CD4-positive, alpha-beta T cell (primary cell): ENCODE measurements around the gene SLC11A1. TPM values are rescaled to one million over a fixed set of nuclear protein-coding genes. Genes with fewer than 3 reads are reported as not detected.

Source experiments
- ATAC-seq: fragments of 200-7000 bp; cut with Tn5 transposase; one replicate; pipeline ENCODE4 v1.10.0; 2022; ENCODE audit warnings: mild to moderate bottlenecking; ENCODE audit not compliant: poor library complexity
- CTCF ChIA-PET: fragments of 350-600 bp; sonication (Branson Sonifier 250); formaldehyde crosslinking; loops from one replicate; lab custom pipeline; 2021; ENCODE audit warnings: antibody characterized with exemption, inconsistent platforms; lab: Charles Lee
- POLR2A ChIA-PET: fragments of 350-600 bp; sonication (Branson Sonifier 250); formaldehyde crosslinking; loops from one replicate; lab custom pipeline; 2021; ENCODE audit warnings: antibody characterized with exemption, inconsistent platforms; lab: Charles Lee
- DNase-seq, 14 experiments: peaks; one replicate each; pipeline ENCODE4 v3.0.0-alpha.2; 2013 to 2020; ENCODE audit warnings: mixed read lengths in 2 of 14
- H3K27ac ChIP-seq, 2 donors: one replicate each; pipeline versions ENCODE4 v1.5.1 to v1.7.0; 2013; ENCODE audit warnings: low read length in 2 of 2, low read depth in 1 of 2, mild to moderate bottlenecking in 1 of 2
- H3K27me3 ChIP-seq, 2 experiments: 1 replicate in 1 of 2; 2 replicates in 1 of 2; pipeline versions ENCODE4 v1.6.1 to v1.7.0; 2013; ENCODE audit warnings: low read length in 2 of 2, control low read depth in 1 of 2, mild to moderate bottlenecking in 1 of 2, moderate library complexity in 1 of 2; ENCODE audit not compliant: insufficient read depth in 2 of 2, control insufficient read depth in 1 of 2
- H3K36me3 ChIP-seq: one replicate; pipeline ENCODE4 v1.6.1; 2013; ENCODE audit warnings: low read length, control low read depth; ENCODE audit not compliant: insufficient read depth
- H3K4me1 ChIP-seq: one replicate; pipeline ENCODE4 v1.6.1; 2013; ENCODE audit warnings: low read length, control low read depth; ENCODE audit not compliant: insufficient read depth
- H3K4me3 ChIP-seq: one replicate; pipeline ENCODE4 v1.5.1; 2013; ENCODE audit warnings: mild to moderate bottlenecking, low read length, moderate library complexity
- H3K9me3 ChIP-seq, 2 experiments: 1 replicate in 1 of 2; 2 replicates in 1 of 2; pipeline versions ENCODE4 v1.6.1 to v1.7.0; 2013; ENCODE audit warnings: low read length in 2 of 2, mild to moderate bottlenecking in 2 of 2, control low read depth in 1 of 2, moderate library complexity in 1 of 2; ENCODE audit not compliant: control insufficient read depth in 1 of 2, insufficient read depth in 1 of 2
- H3K27ac Mint-ChIP-seq: one replicate; pipeline ENCODE4 v1.8.0; 2020; ENCODE audit warnings: mixed read lengths
- H3K27me3 Mint-ChIP-seq: one replicate; pipeline ENCODE4 v1.8.0; 2021; ENCODE audit warnings: mixed read lengths
- H3K36me3 Mint-ChIP-seq: one replicate; pipeline ENCODE4 v1.8.0; 2021; ENCODE audit warnings: low read depth, mixed read lengths
- H3K4me1 Mint-ChIP-seq: one replicate; pipeline ENCODE4 v1.8.0; 2021; ENCODE audit warnings: low read depth, mixed read lengths
- H3K4me3 Mint-ChIP-seq: one replicate; pipeline ENCODE4 v1.8.0; 2020; ENCODE audit warnings: mild to moderate bottlenecking, mixed read lengths
- H3K9me3 Mint-ChIP-seq: one replicate; pipeline ENCODE4 v1.8.0; 2020; ENCODE audit warnings: mixed read lengths
- CTCF ChIP-seq: fragments of 200-600 bp; IDR thresholded peaks from one replicate; pipeline ENCODE4 v1.8.0; 2022; ENCODE audit warnings: antibody characterized with exemption, mild to moderate bottlenecking
- intact Hi-C, 2 experiments: fragments of 100-400 bp; cut with DNase I in 1 of 2; cut with micrococcal nuclease in 1 of 2; formaldehyde crosslinking; loops; one replicate each; pipeline versions ENCODE4 v1.15.1 to v1.9.0; 2023 to 2025; cut with DNase I, micrococcal nuclease
- total RNA-seq, 174 experiments: library from RNA in 2 of 174; stranded (reverse) in 2 of 174; gene quantifications; one replicate each; pipeline ENCODE4 v1.2.3 and lab custom pipeline; 2021 to 2026

Gene SLC11A1
- total RNA-seq, 2 experiments from 2014 or later = 4.9 to 6.3 TPM

- no peaks in the 10 kb centered on the region for H3K36me3 ChIP-seq
- TF ChIP-seq CTCF = no peak
- H3K4me1 Mint-ChIP-seq = peaks cover 38% of the 10 kb centered on the region
- no peak for ATAC-seq
- H3K4me3 Mint-ChIP-seq = no peak overlapping the region
- ChIA-PET CTCF (interaction anchor here (1.2 to 1.9 kb wide), 2 partner anchors 13 to 26 kb away, joined by 3 to 8 read pairs; no protein-coding TSS in a partner anchor), POLR2A (no interaction called here)
- intact Hi-C loops = loop anchor here in 1 of 2 experiments (2.0 kb wide), 1 partner anchor 24 kb away; no protein-coding TSS in a partner anchor
- no peaks in the 10 kb centered on the region for H3K27me3 Mint-ChIP-seq
- peaks cover 4 to 8% of the 10 kb centered on the region in 2 experiments for H3K9me3 ChIP-seq
- no peak overlapping the region for H3K4me3 ChIP-seq
- peak in 3 of 14 experiments; percentile 24 to 63 (median 53) for DNase-seq
- H3K36me3 Mint-ChIP-seq = no peaks in the 10 kb centered on the region
- H3K9me3 Mint-ChIP-seq = no peaks in the 10 kb centered on the region
- peak overlapping the region in 1 of 2 donors; percentile 12 for H3K27ac ChIP-seq
- H3K4me1 ChIP-seq = peaks cover 27% of the 10 kb centered on the region
- peak overlapping the region; percentile 59 for H3K27ac Mint-ChIP-seq
- no peaks in the 10 kb centered on the region for H3K27me3 ChIP-seq
These were observed 11.5 kb upstream of the SLC11A1 start for GRCh38 chr2:218370410-218371063.

DNA sequence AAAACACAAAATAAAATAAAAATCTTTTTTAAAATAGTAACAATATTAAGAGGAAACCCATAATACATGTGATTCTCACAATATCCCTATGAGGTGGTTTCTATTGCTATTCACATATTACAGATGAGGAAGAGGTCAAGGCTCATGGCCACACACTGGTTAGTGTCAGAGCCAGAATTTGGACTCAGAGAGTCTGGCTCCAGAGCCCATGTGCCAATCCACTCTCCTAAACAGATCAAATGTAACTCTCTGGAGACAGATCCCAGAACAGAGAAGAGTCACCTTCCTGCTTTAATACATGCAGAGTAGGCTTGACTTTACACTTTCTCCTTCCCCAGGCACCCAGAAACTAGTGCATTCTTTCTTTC is 10.1 kb upstream of the SLC11A1 start:
- ATAC-seq = no peak
- ChIA-PET POLR2A (no interaction called here), CTCF (no interaction called here)
- Mint-ChIP-seq H3K4me1 (peaks cover 32% of the 10 kb centered on the region), H3K27ac (peak overlapping the region; percentile 43), H3K9me3 (no peaks in the 10 kb centered on the region), H3K4me3 (no peak overlapping the region), H3K36me3 (no peaks in the 10 kb centered on the region), H3K27me3 (no peaks in the 10 kb centered on the region)
- H3K4me1 ChIP-seq = peaks cover 25% of the 10 kb centered on the region
- H3K27ac ChIP-seq = no peak overlapping the region
- no peak for TF ChIP-seq CTCF
- H3K36me3 ChIP-seq = no peaks in the 10 kb centered on the region
- no peak overlapping the region for H3K4me3 ChIP-seq
- intact Hi-C loops = loop anchor here in 1 of 2 experiments (2.0 kb wide), 1 partner anchor 23 kb away; no protein-coding TSS in a partner anchor
- peaks cover under 1 to 6% of the 10 kb centered on the region in 2 experiments for H3K9me3 ChIP-seq
- H3K27me3 ChIP-seq = no peaks in the 10 kb centered on the region
- DNase-seq = no peak

- ChIA-PET CTCF (interaction anchor here (1.0 kb wide), 1 partner anchor 82 kb away, joined by 3 read pairs; no protein-coding TSS in a partner anchor), POLR2A (interaction anchor here (0.8 kb wide), 1 partner anchor 9 kb away, joined by 4 read pairs; no protein-coding TSS in a partner anchor)
- H3K27ac Mint-ChIP-seq = no peak overlapping the region
- H3K27me3 ChIP-seq = no peaks in the 10 kb centered on the region
- TF ChIP-seq CTCF = no peak
- peaks cover 9% of the 10 kb centered on the region for H3K4me1 Mint-ChIP-seq
- no peaks in the 10 kb centered on the region for H3K27me3 Mint-ChIP-seq
- H3K27ac ChIP-seq = no peak overlapping the region
- no peaks in the 10 kb centered on the region for H3K36me3 Mint-ChIP-seq
- ATAC-seq (no peak), DNase-seq (no peak)
- H3K9me3 ChIP-seq = no peaks in the 10 kb centered on the region
- H3K36me3 ChIP-seq = no peaks in the 10 kb centered on the region
- no peak overlapping the region for H3K4me3 ChIP-seq
- H3K4me3 Mint-ChIP-seq = no peak overlapping the region
- intact Hi-C loops = no loop called here
- no peaks in the 10 kb centered on the region for H3K4me1 ChIP-seq
- no peaks in the 10 kb centered on the region for H3K9me3 Mint-ChIP-seq
These were observed 7.3 kb upstream of the SLC11A1 start for GRCh38 chr2:218374795-218375194.
